PFSK-1 (cell line): ENCODE data around the gene PTH2.

Experiments
- FOXP2 ChIP-seq: optimal IDR thresholded peaks from 2 replicates; pipeline ENCODE3; 2011; ENCODE audit warnings: borderline replicate concordance, control low read depth, inconsistent platforms; ENCODE audit not compliant: insufficient read depth; ENCODE audit errors: extremely low read length, extremely low read depth
- POLR2AphosphoS5 ChIP-seq: IDR thresholded peaks from 2 replicates; pipeline ENCODE4 v1.6.1; 2012; ENCODE audit warnings: low read depth, mild to moderate bottlenecking, control low read depth, low read length, moderate library complexity
- REST ChIP-seq, 2 experiments: IDR thresholded peaks; 2 replicates each; pipeline versions ENCODE4 v1.6.1 to v1.8.0; 2011 to 2012; ENCODE audit warnings: low read depth in 2 of 2, low read length in 2 of 2, control low read depth in 1 of 2, inconsistent platforms in 1 of 2, mild to moderate bottlenecking in 1 of 2, moderate library complexity in 1 of 2; ENCODE audit not compliant: insufficient read depth in 1 of 2
- SIN3A ChIP-seq: IDR thresholded peaks from 2 replicates; pipeline ENCODE4 v1.6.1; 2012; ENCODE audit warnings: mild to moderate bottlenecking, low read length, moderate library complexity, borderline replicate concordance; ENCODE audit not compliant: insufficient read depth
- TAF1 ChIP-seq: IDR thresholded peaks from 2 replicates; pipeline ENCODE4 v1.6.1; 2012; ENCODE audit warnings: low read length, control low read depth, borderline replicate concordance; ENCODE audit not compliant: insufficient read depth

The PTH2 gene

GRCh38 chr19:49433240-49433901 lies 10.1 kb upstream of the PTH2 start:
- TF ChIP-seq POLR2AphosphoS5 (no peak), REST (IDR thresholded peaks at IDR 0.05; ENCODE audit: insufficient read depth in 1 of 2, low read depth in 2 of 2, low read length in 2 of 2) (no peak), TAF1 (no peak), SIN3A (no peak), FOXP2 (no peak)

- no peak for TF ChIP-seq SIN3A
- no peak for TF ChIP-seq TAF1
- no peak for TF ChIP-seq POLR2AphosphoS5
- no peak for TF ChIP-seq FOXP2
- no peak for TF ChIP-seq REST (IDR thresholded peaks at IDR 0.05; ENCODE audit: insufficient read depth in 1 of 2, low read depth in 2 of 2, low read length in 2 of 2)
Observed at GRCh38 chr19:49432141-49433073, 9.2 kb upstream of the PTH2 start.

GRCh38 chr19:49431330-49431749 lies 8.1 kb upstream of the PTH2 start:
- TF ChIP-seq TAF1 (no peak), FOXP2 (no peak), POLR2AphosphoS5 (no peak)

- no peak for TF ChIP-seq REST (IDR thresholded peaks at IDR 0.05; ENCODE audit: insufficient read depth in 1 of 2, low read depth in 2 of 2, low read length in 2 of 2)
- no peak for TF ChIP-seq TAF1
- no peak for TF ChIP-seq POLR2AphosphoS5
- no peak for TF ChIP-seq FOXP2
- TF ChIP-seq SIN3A, result no peak
Observed at GRCh38 chr19:49430678-49431329, 7.6 kb upstream of the PTH2 start.

- TF ChIP-seq POLR2AphosphoS5 (no peak), SIN3A (no peak), REST (IDR thresholded peaks at IDR 0.05; ENCODE audit: insufficient read depth in 1 of 2, low read depth in 2 of 2, low read length in 2 of 2) (no peak), FOXP2 (no peak), TAF1 (no peak)
Observed at GRCh38 chr19:49430172-49430677, 7.0 kb upstream of the PTH2 start.
